ENCODE data around the gene HDDC2.

The HDDC2 gene

DNA sequence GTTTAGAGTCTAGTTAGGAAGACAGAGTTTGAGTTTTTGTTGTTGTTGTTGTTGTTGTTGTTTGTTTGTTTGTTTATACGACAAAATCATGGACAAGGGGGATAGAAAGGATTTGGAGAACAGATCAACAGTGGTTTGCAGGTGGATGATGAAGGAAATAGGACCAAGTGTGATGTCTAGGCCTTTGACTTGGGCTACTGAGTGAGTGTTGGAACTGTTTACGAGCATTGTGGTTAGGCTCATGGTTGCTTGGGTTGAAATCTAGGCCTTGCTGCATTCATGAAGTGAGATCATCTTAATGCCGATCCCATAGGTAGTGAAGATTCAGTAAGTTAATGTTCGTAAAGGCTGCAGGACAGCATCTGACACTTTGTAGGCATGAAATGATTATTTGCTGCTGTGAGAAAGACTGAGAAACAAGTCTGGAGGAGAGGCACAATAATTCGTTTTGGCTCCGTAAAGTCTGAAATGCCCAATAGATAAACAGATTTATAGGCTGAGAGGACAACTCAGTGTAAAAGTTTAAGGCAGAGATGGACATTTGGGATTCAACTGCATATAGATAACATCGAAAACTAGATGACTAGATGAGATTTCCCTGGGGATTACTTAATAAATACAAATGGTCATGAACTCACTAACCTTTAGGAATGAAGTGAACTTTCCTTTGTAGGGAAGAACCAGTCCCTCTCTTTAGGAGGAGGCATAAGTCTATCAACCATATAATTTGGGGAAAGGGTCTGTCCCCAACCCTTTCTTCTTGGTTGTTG, 70.0 kb downstream of the HDDC2 start:
- no peak for DNase-seq

DNA sequence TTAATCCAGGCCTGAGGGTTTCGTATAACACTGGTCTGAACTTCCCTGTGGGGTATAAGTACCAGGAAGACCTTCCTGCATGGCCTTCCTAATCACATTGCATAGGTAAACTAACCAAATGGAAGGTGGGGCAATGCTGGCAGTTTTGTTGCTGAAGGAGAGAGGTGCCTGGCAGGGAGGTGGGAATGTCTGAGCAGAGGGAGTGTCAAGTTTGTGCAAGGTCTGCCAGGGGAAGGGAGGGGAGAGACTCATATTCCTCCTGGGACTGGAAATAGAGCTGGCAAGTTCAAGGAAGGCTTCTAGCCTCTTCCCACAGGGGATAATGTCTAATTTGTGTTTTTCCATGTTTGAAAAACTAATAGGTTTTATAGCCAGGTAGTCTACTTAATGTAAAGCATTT, 70.6 kb downstream of the HDDC2 start:
- no peak for DNase-seq

DNA sequence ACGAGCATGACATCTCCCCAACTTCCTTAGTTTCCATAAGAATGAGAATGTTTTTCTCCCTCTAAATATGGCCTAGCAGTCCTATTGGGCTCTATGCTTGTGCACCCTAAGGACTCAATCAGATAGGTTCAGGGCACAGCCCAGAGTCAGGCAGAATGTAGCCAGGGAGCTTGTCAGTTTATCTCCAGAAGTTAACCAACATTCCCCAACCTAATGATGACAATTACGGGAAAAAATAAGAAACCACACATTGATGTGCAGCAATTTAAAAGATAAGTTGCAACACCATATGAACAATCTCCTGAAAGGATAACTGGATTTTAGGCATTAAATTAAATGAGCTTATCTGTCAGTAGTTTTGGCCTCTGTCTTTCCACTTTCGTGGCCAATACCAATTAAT, 71.1 kb downstream of the HDDC2 start:
- DNase-seq: no peak

DNA sequence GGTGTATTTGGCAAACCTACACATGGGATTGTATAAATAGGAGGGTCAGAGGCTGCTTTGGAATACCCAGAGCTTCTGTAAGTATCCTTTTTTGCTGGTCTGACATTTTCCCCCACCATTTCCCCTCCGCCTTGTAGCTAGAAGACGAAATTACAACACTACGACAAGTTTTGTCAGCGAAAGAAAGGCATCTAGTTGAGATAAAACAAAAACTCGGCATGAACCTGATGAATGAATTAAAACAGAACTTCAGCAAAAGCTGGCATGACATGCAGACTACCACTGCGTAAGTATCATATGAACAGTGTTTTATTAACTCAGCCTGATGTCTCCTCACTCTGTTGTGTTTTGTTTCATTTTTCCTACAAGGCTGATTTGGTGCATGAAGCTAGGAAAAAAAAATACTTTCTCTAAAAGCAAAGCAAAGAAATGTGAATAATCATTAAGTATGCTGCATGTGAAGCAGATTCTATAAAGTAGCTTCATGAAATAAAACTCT, 72.7 kb downstream of the HDDC2 start:
- DNase-seq: no peak

DNA sequence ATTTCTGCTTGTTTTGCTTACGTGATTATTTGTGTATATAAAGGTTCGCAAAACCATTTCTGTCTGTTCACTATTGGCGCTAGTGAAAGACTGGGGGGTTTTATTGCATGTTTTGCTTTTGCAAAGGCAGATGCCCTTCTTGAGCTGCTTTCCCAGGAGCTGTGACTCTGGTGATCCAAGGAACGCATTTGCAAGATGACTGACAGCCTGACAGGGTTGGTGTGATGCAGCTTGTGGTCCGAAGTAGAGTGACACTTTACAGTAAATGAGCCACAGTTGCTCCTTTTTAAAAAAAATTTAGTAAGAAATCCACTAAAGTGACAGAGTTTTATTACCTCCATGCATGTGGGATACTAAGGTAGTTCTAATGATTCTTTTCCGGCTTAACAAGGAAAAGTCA, 74.5 kb downstream of the HDDC2 start:
- DNase-seq: no peak
